PC-9 (cell line): Measurements from ENCODE around the gene CYP24A1. TPM values are rescaled to one million over a fixed set of nuclear protein-coding genes. Genes with fewer than 3 reads are reported as not detected.
A peak's percentile ranks its signal among the peaks of the same experiment; 100 is the strongest.

Experiments
- BruUV-seq: library from RNA; stranded (reverse); fragments of 400-500 nt; replicated peaks from 2 replicates; lab custom pipeline; 2021; lab: Mats Ljungman, UMichigan
- CTCF ChIA-PET: fragments of 300-600 bp; sonication (Branson Sonifier 250); formaldehyde crosslinking; loops from one replicate; lab custom pipeline; 2022; ENCODE audit warnings: antibody characterized with exemption; lab: Charles Lee
- POLR2A ChIA-PET: fragments of 300-600 bp; sonication (Branson Sonifier 250); formaldehyde crosslinking; loops from one replicate; lab custom pipeline; 2022; ENCODE audit warnings: antibody characterized with exemption; ENCODE audit not compliant: unreplicated experiment; lab: Charles Lee
- DNase-seq, 2 experiments: peaks; one replicate each; pipeline versions ENCODE4 v3.0.0 to v3.0.0-alpha.2; 2015 to 2022; ENCODE audit warnings: mixed read lengths in 1 of 2
- H2AFZ ChIP-seq: fragments of 200-600 bp; sonication (generic); 2 replicates; pipeline ENCODE4 v1.8.1; 2017; ENCODE audit warnings: antibody characterized with exemption
- H3F3A ChIP-seq: fragments of 200-600 bp; sonication (generic); 2 replicates; pipeline ENCODE4 v1.8.1; 2017; ENCODE audit warnings: antibody characterized with exemption, mild to moderate bottlenecking, low read depth; ENCODE audit not compliant: insufficient read depth
- H3K27ac ChIP-seq: fragments of 200-600 bp; sonication (generic); 2 replicates; pipeline ENCODE4 v1.6.1; 2016; ENCODE audit warnings: mixed run types
- H3K27me3 ChIP-seq: fragments of 200-600 bp; sonication (generic); 2 replicates; pipeline ENCODE4 v1.6.1; 2016; ENCODE audit warnings: low read depth, mixed run types; ENCODE audit not compliant: insufficient read depth
- H3K36me3 ChIP-seq: fragments of 200-600 bp; sonication (generic); 2 replicates; pipeline ENCODE4 v1.6.1; 2016; ENCODE audit warnings: low read depth, mixed run types
- H3K4me1 ChIP-seq: fragments of 200-600 bp; sonication (generic); replicated peaks from 2 replicates; pipeline ENCODE4 v1.6.1; 2016; ENCODE audit warnings: mixed run types; ENCODE audit not compliant: insufficient read depth
- H3K4me2 ChIP-seq: fragments of 200-600 bp; sonication (generic); 2 replicates; pipeline ENCODE4 v1.6.1; 2017; ENCODE audit warnings: mixed run types
- H3K4me3 ChIP-seq: fragments of 200-600 bp; sonication (generic); 2 replicates; pipeline ENCODE4 v1.6.1; 2016; ENCODE audit warnings: mixed run types
- H3K79me2 ChIP-seq: fragments of 200-600 bp; sonication (generic); 2 replicates; pipeline ENCODE4 v1.6.1; 2017; ENCODE audit warnings: low read depth, mixed run types
- H3K9me2 ChIP-seq: fragments of 200-600 bp; sonication (generic); 2 replicates; pipeline ENCODE4 v1.8.1; 2017; ENCODE audit warnings: mild to moderate bottlenecking; ENCODE audit not compliant: insufficient read depth
- H3K9me3 ChIP-seq: fragments of 200-600 bp; sonication (generic); 2 replicates; pipeline ENCODE4 v1.8.1; 2016; ENCODE audit warnings: low read depth; ENCODE audit not compliant: insufficient read depth
- H4K20me1 ChIP-seq: fragments of 200-600 bp; sonication (generic); 2 replicates; pipeline ENCODE4 v1.8.1; 2017; ENCODE audit not compliant: insufficient read depth
- CTCF ChIP-seq: fragments of 200-600 bp; sonication (generic); conservative IDR thresholded peaks from 2 replicates; pipeline ENCODE4 v1.6.1; 2017; ENCODE audit warnings: mixed run types, antibody characterized with exemption, mild to moderate bottlenecking, moderate library complexity
- EZH2 ChIP-seq: fragments of 200-600 bp; sonication (generic); IDR thresholded peaks from 2 replicates; pipeline ENCODE4 v1.8.0; 2017; ENCODE audit warnings: antibody characterized with exemption, low read depth
- intact Hi-C: fragments of 100-400 bp; cut with micrococcal nuclease; formaldehyde crosslinking; loops from one replicate; pipeline ENCODE4 v1.10.0; 2022; ENCODE audit not compliant: unreplicated experiment
- total RNA-seq: library from RNA; stranded (reverse); gene quantifications from 2 replicates; pipeline ENCODE4 v1.2.3, GENCODE V29; 2021

CYP24A1 gene
- total RNA-seq, 1 experiment from 2014 or later, result 4.9 TPM

- no peak for TF ChIP-seq EZH2
- TF ChIP-seq CTCF, result no peak
- POLR2A ChIA-PET, result interaction anchor here (0.6 kb wide), 1 partner anchor 24 kb away, joined by 3 read pairs; no protein-coding TSS in a partner anchor
Observed at GRCh38 chr20:54221996-54222890, 48.5 kb upstream of the CYP24A1 start.

GRCh38 chr20:54221353-54221752 is 47.6 kb upstream of the CYP24A1 start:
- intact Hi-C loops, result loop anchor here (10.0 kb wide), 2 partner anchors 163 to 253 kb away; partner anchors contain the start of gene DOK5
- Histone ChIP-seq H3K79me2 (no peaks in the 10 kb centered on the region), H3K4me1 (peaks cover 9% of the 10 kb centered on the region), H3K9me2 (0 out of 2 replicates have a peak, but pooled peaks cover 3% of the 10 kb centered on the region), H3K27me3 (no peaks in the 10 kb centered on the region), H3K4me3 (no peak overlapping the region), H3F3A (peaks cover 20% of the 10 kb centered on the region), H4K20me1 (no peaks in the 10 kb centered on the region), H3K4me2 (no peak overlapping the region), H2AFZ (no peak overlapping the region), H3K27ac (no peak overlapping the region), H3K9me3 (no peaks in the 10 kb centered on the region), H3K36me3 (0 out of 2 replicates have a peak, but pooled peaks cover 3% of the 10 kb centered on the region)
- no peak for TF ChIP-seq EZH2
- no peak for TF ChIP-seq CTCF
- peak in 1 of 2 experiments; percentile 64 for DNase-seq
- CTCF ChIA-PET, result no interaction called here
- BruUV-seq, result no TSS peak
- POLR2A ChIA-PET, result no interaction called here

More at GRCh38 chr20:54221996-54222890, 48.5 kb upstream of the CYP24A1 start:
- Histone ChIP-seq H3K27ac (no peak overlapping the region), H3K9me2 (0 out of 2 replicates have a peak, but pooled peaks cover 3% of the 10 kb centered on the region), H3K27me3 (no peaks in the 10 kb centered on the region), H2AFZ (no peak overlapping the region), H4K20me1 (no peaks in the 10 kb centered on the region), H3K36me3 (0 out of 2 replicates have a peak, but pooled peaks cover 2% of the 10 kb centered on the region), H3K4me2 (no peak overlapping the region), H3K4me3 (no peak overlapping the region), H3K79me2 (no peaks in the 10 kb centered on the region), H3F3A (peaks cover 20% of the 10 kb centered on the region), H3K9me3 (no peaks in the 10 kb centered on the region), H3K4me1 (peaks cover 9% of the 10 kb centered on the region)
- DNase-seq, result peak in 1 of 2 experiments; percentile 31
- no TSS peak for BruUV-seq
- CTCF ChIA-PET, result no interaction called here
- intact Hi-C loops, result loop anchor here (10.0 kb wide), 2 partner anchors 163 to 253 kb away; partner anchors contain the start of gene DOK5

DNA sequence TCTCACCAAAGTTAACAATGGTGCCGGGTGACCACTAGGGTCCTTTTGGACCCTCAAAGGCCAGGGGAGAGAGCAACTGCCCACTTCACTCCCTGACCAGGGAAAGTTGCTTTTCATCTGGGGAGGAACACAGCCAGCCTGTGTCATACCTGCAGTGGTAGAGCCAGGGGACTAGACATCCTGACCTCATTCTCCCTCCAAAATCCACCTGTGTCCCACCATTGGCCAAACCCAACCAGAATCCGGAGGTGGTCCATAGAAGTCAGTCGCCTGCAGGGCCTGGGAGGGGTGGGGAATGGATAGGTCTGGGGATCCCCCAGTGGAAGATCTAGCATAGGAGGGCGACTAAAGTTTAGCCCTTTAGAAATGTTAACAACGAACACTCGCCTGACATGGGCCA is 46.9 kb upstream of the CYP24A1 start:
- no peaks in the 10 kb centered on the region for H3K27me3 ChIP-seq
- peaks cover 7% of the 10 kb centered on the region; the same call in 1 of the 2 replicates for H3K36me3 ChIP-seq
- no peaks in the 10 kb centered on the region for H3K79me2 ChIP-seq
- peaks cover 20% of the 10 kb centered on the region for H3F3A ChIP-seq
- no peak overlapping the region for H3K4me3 ChIP-seq
- no peaks in the 10 kb centered on the region for H3K9me3 ChIP-seq
- no peaks in the 10 kb centered on the region for H4K20me1 ChIP-seq
- no peak overlapping the region for H2AFZ ChIP-seq
- no peak for DNase-seq
- H3K9me2 ChIP-seq, result 0 out of 2 replicates have a peak, but pooled peaks cover under 1% of the 10 kb centered on the region
- CTCF ChIA-PET, result no interaction called here
- peaks cover 9% of the 10 kb centered on the region for H3K4me1 ChIP-seq
- POLR2A ChIA-PET, result no interaction called here
- no peak overlapping the region for H3K27ac ChIP-seq
- intact Hi-C loops, result loop anchor here (1.0 to 10.0 kb wide), 3 partner anchors 164 to 426 kb away; partner anchors contain the start of gene DOK5
- no peak overlapping the region for H3K4me2 ChIP-seq
- TF ChIP-seq EZH2, result no peak
- no peak for TF ChIP-seq CTCF
- no TSS peak for BruUV-seq
